Fibroblast of pulmonary artery (primary cell): ENCODE data around the gene SURF6.

Experiments used
- DNase-seq: peaks from one replicate; pipeline ENCODE4 v3.0.0-alpha.2; 2010; ENCODE audit warnings: low read depth
- H3K4me3 ChIP-seq: replicated peaks from 2 replicates; pipeline ENCODE4 v1.5.1; 2011; ENCODE audit warnings: low read depth, mild to moderate bottlenecking, control low read depth, low read length, moderate library complexity
- TF ChIP-seq, protein P1 (sequence below): IDR thresholded peaks from 2 replicates; pipeline ENCODE4 v1.5.1; 2011; ENCODE audit warnings: mild to moderate bottlenecking, control low read depth, low read length, inconsistent platforms; ENCODE audit errors: missing control alignments

Gene SURF6

GRCh38 chr9:133347515-133347984 lies 11.6 kb upstream of the SURF6 start:
- DNase-seq: peak; percentile 39
- TF ChIP-seq, protein P1, sequence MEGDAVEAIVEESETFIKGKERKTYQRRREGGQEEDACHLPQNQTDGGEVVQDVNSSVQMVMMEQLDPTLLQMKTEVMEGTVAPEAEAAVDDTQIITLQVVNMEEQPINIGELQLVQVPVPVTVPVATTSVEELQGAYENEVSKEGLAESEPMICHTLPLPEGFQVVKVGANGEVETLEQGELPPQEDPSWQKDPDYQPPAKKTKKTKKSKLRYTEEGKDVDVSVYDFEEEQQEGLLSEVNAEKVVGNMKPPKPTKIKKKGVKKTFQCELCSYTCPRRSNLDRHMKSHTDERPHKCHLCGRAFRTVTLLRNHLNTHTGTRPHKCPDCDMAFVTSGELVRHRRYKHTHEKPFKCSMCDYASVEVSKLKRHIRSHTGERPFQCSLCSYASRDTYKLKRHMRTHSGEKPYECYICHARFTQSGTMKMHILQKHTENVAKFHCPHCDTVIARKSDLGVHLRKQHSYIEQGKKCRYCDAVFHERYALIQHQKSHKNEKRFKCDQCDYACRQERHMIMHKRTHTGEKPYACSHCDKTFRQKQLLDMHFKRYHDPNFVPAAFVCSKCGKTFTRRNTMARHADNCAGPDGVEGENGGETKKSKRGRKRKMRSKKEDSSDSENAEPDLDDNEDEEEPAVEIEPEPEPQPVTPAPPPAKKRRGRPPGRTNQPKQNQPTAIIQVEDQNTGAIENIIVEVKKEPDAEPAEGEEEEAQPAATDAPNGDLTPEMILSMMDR: no peak
- H3K4me3 ChIP-seq: peak overlapping the region; percentile 100

- peak overlapping the region; percentile 100 for H3K4me3 ChIP-seq
- TF ChIP-seq, protein P1: no peak
- DNase-seq: no peak
Measured at GRCh38 chr9:133346021-133346785, 10.2 kb upstream of the SURF6 start.

- TF ChIP-seq, protein P1: no peak
- H3K4me3 ChIP-seq: no peak overlapping the region
- no peak for DNase-seq
Measured at GRCh38 chr9:133345596-133345995, 9.6 kb upstream of the SURF6 start.

DNA sequence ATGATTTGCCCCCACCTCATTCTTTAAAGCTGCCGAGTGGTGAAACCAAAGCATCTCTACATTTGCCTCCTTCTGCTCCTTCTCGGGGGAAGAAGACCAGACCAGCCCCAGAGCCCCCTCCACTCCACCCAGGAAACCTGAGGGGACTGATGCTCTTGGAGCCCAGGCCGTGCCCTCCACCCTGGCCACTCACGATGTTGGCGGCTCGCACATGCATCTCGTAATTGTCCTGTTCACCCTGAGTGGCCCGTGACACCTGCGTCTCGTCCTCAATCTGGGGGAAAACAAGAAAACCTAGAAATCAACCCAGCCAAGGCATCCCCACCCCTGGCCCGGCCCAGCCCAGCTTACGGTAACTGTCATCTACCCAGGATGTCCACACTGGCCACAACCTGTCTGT lies 9.0 kb upstream of the SURF6 start:
- no peak overlapping the region for H3K4me3 ChIP-seq
- TF ChIP-seq, protein P1: no peak
- DNase-seq: no peak

DNA sequence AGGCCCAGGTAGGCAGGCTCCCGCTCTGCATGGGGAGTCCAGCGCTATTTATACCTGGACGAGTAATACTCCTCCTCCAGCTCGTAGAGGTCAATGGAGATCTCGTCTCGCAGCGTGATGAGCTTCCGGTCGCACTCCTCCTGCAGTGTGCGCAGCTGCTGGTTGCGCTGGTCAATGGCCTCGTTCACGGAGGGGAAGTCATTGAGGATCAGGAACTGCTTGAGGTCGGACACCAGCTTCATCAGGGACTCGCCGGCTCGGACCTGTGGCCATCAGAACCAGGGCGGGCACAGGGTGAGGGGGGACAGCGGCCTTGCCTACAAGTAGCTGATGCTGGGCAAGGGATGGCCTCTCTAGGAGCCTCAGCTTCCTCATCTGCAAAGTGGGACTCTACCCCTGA lies 8.1 kb upstream of the SURF6 start:
- no peak overlapping the region for H3K4me3 ChIP-seq
- no peak for DNase-seq
- TF ChIP-seq, protein P1: no peak

DNA sequence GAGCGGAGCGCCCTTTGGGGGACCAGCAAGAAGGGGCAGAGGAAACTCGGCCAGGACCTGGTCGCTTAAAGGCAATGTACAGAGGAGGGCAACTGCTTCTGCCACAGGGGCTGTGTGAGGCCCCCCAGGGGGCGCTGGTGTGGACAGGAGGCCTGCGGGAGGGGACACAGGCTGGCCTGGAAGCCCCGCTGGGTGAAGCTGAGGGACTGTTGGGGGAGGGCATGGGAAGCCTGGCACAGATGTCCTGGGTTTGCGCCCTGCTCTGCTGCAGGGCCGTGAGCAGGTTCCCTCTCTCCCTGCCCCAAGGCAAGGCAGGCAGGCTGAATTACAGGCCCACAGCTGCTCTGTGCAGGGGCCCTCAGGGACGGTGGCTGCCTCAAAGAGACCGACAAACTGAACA lies 6.6 kb upstream of the SURF6 start:
- DNase-seq: no peak
- TF ChIP-seq, protein P1: peak; percentile 20
- no peak overlapping the region for H3K4me3 ChIP-seq

DNA sequence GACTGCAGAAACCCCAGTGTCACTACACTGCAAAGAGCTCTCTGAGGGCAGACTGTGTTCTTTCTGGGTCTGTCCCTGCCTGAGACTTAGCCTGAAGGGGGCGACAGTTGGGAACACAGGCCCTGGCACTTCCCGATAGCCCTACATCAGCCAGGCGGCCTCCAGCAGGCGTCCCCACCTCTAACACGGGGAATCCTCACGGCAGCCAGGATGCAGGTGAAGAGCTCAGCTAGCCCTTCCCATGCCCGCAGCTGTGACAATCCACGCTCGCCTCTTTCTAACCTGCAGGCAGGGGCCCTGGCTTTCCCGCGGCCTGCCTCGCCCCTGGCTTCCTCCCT lies 6.0 kb upstream of the SURF6 start:
- no peak overlapping the region for H3K4me3 ChIP-seq
- TF ChIP-seq, protein P1: peak; percentile 24
- DNase-seq: no peak
